SK-N-SH (cell line): ENCODE results near the gene TSHZ3. TPM values are rescaled to one million over a fixed set of nuclear protein-coding genes. Genes with fewer than 3 reads are reported as not detected.

ENCODE experiments used
- CTCF ChIA-PET: fragments of 300-600, 350-600 bp; formaldehyde crosslinking; extraction: SDS; loops from one replicate; lab custom pipeline; 2021; lab: Yijun Ruan, JAX
- POLR2A ChIA-PET: fragments of 350-600 bp; sonication (Branson Sonifier 250); formaldehyde crosslinking; extraction: SDS; loops from one replicate; lab custom pipeline; 2020; ENCODE audit warnings: antibody characterized with exemption, inconsistent platforms; lab: Yijun Ruan, JAX
- DNase-seq: peaks from one replicate; pipeline ENCODE4 v3.0.0; 2012
- H2AFZ ChIP-seq: fragments of 200-600 bp; sonication (generic); 2 replicates; pipeline ENCODE4 v1.8.1; 2016; ENCODE audit warnings: antibody characterized with exemption, mild to moderate bottlenecking, low read depth
- H3F3A ChIP-seq: fragments of 200-600 bp; sonication (generic); replicated peaks from 2 replicates; pipeline ENCODE3; 2016; ENCODE audit warnings: antibody characterized with exemption, mild to moderate bottlenecking; ENCODE audit not compliant: insufficient read depth
- H3K27ac ChIP-seq, 2 experiments: fragments of 200-500 bp in 1 of 2; fragments of 200-600 bp in 1 of 2; sonication (Bioruptor generic) in 1 of 2; sonication (generic), shearing (Covaris generic) in 1 of 2; 2 replicates each; pipeline versions ENCODE4 v1.5.1 to v1.6.1; 2014 to 2016; ENCODE audit warnings: low read depth in 2 of 2, inconsistent platforms in 1 of 2, low read length in 1 of 2, mild to moderate bottlenecking in 1 of 2, mixed read lengths in 1 of 2
- H3K27me3 ChIP-seq: fragments of 200-600 bp; sonication (generic), shearing (Covaris generic); 2 replicates; pipeline ENCODE4 v1.6.1; 2016; ENCODE audit warnings: mixed run types; ENCODE audit not compliant: insufficient read depth
- H3K36me3 ChIP-seq, 2 experiments: fragments of 200-500 bp in 1 of 2; fragments of 200-600 bp in 1 of 2; sonication (Bioruptor generic) in 1 of 2; sonication (generic) in 1 of 2; replicated peaks in 1 of 2; 2 replicates each; pipeline versions ENCODE3 to v1.5.1; 2014 to 2016; ENCODE audit warnings: low read length in 1 of 2, mild to moderate bottlenecking in 1 of 2; ENCODE audit not compliant: insufficient read depth in 2 of 2, control insufficient read depth in 1 of 2
- H3K4me1 ChIP-seq, 2 experiments: fragments of 200-500 bp in 1 of 2; fragments of 200-600 bp in 1 of 2; sonication (Bioruptor generic) in 1 of 2; sonication (generic), shearing (Covaris generic) in 1 of 2; 2 replicates each; pipeline versions ENCODE4 v1.5.1 to v1.6.1; 2014 to 2016; ENCODE audit warnings: low read depth in 1 of 2, low read length in 1 of 2, mixed run types in 1 of 2; ENCODE audit not compliant: insufficient read depth in 2 of 2, control insufficient read depth in 1 of 2
- H3K4me2 ChIP-seq: fragments of 200-600 bp; sonication (generic), shearing (Covaris generic); 2 replicates; pipeline ENCODE4 v1.6.1; 2017; ENCODE audit warnings: mixed run types
- H3K4me3 ChIP-seq, 2 experiments: fragments of 200-500 bp in 1 of 2; fragments of 200-600 bp in 1 of 2; sonication (Bioruptor generic) in 1 of 2; sonication (generic), shearing (Covaris generic) in 1 of 2; 2 replicates each; pipeline versions ENCODE4 v1.5.1 to v1.8.1; 2014 to 2016; ENCODE audit warnings: low read depth in 2 of 2, inconsistent platforms in 1 of 2, low read length in 1 of 2, mild to moderate bottlenecking in 1 of 2, mixed read lengths in 1 of 2, moderate library complexity in 1 of 2
- H3K79me2 ChIP-seq: fragments of 200-600 bp; sonication (generic); 2 replicates; pipeline ENCODE4 v1.8.1; 2017; ENCODE audit warnings: mild to moderate bottlenecking; ENCODE audit not compliant: insufficient read depth
- H3K9ac ChIP-seq: fragments of 200-600 bp; sonication (generic); 2 replicates; pipeline ENCODE4 v1.6.1; 2017; ENCODE audit warnings: mixed run types
- H3K9me2 ChIP-seq: fragments of 200-600 bp; sonication (generic); 2 replicates; pipeline ENCODE4 v1.6.1; 2017; ENCODE audit warnings: mixed run types
- H3K9me3 ChIP-seq: fragments of 200-600 bp; sonication (generic); 2 replicates; pipeline ENCODE4 v1.6.1; 2017; ENCODE audit warnings: mixed run types, mild to moderate bottlenecking, moderate library complexity
- H4K20me1 ChIP-seq: fragments of 200-600 bp; sonication (generic); 2 replicates; pipeline ENCODE4 v1.6.1; 2017; ENCODE audit warnings: mild to moderate bottlenecking, mixed run types; ENCODE audit not compliant: insufficient read depth
- EP300 ChIP-seq, 2 experiments: IDR thresholded peaks; 2 replicates each; pipeline versions ENCODE4 v1.4.0 to v1.6.1; 2012; ENCODE audit warnings: borderline replicate concordance in 1 of 2, low read depth in 1 of 2, low read length in 1 of 2
- FOSL2 ChIP-seq: IDR thresholded peaks from 2 replicates; pipeline ENCODE4 v1.4.0; 2012; ENCODE audit warnings: low read depth, mild to moderate bottlenecking, moderate library complexity, borderline replicate concordance
- FOXM1 ChIP-seq: IDR thresholded peaks from 2 replicates; pipeline ENCODE4 v1.4.0; 2012; ENCODE audit warnings: low read depth, mild to moderate bottlenecking
- GATA2 ChIP-seq: sonication (generic); formaldehyde crosslinking; IDR thresholded peaks from 2 replicates; pipeline ENCODE4 v1.5.0; 2020; ENCODE audit warnings: mild to moderate bottlenecking, missing genetic modification reagents
- JUND ChIP-seq: IDR thresholded peaks from 2 replicates; pipeline ENCODE4 v1.4.0; 2012
- MXI1 ChIP-seq: IDR thresholded peaks from 2 replicates; pipeline ENCODE4 v1.6.1; 2012; ENCODE audit warnings: mild to moderate bottlenecking, low read depth, low read length, improper control_type of control experiment
- NFIC ChIP-seq: IDR thresholded peaks from 2 replicates; pipeline ENCODE4 v1.4.0; 2012; ENCODE audit warnings: borderline replicate concordance
- POLR2AphosphoS5 ChIP-seq: IDR thresholded peaks from 2 replicates; pipeline ENCODE4 v1.6.1; 2012; ENCODE audit warnings: low read depth, low read length
- RCOR1 ChIP-seq: fragments of 150-350 bp; IDR thresholded peaks from 2 replicates; pipeline ENCODE4 v1.6.1; 2017; ENCODE audit warnings: antibody characterized with exemption, low read length
- SIN3A ChIP-seq: IDR thresholded peaks from 2 replicates; pipeline ENCODE4 v1.6.1; 2012; ENCODE audit warnings: low read depth, mild to moderate bottlenecking, low read length, moderate library complexity, borderline replicate concordance
- SMC3 ChIP-seq: IDR thresholded peaks from 2 replicates; pipeline ENCODE4 v1.6.1; 2012; ENCODE audit warnings: low read depth, low read length, improper control_type of control experiment
- TCF12 ChIP-seq: IDR thresholded peaks from 2 replicates; pipeline ENCODE4 v1.4.0; 2012
- ZBTB33 ChIP-seq: IDR thresholded peaks from 2 replicates; pipeline ENCODE4 v1.4.0; 2012; ENCODE audit warnings: low read depth, borderline replicate concordance
- WGBS: methylation state at CpG from one replicate; pipeline ENCODE4 v1.1.6; 2017; ENCODE audit warnings: low lambda C conversion rate; 5-methylcytosine and 5-hydroxymethylcytosine counted together
- polyA plus RNA-seq, 3 experiments: library from polyadenylated mRNA; depleted of rRNA; stranded (reverse); fragments of >200 nt; gene quantifications; 2 replicates each; pipeline ENCODE4 v1.2.3, GENCODE V29; 2012
- TF ChIP-seq, protein P1 (sequence below): IDR thresholded peaks from 2 replicates; pipeline ENCODE4; 2012

TSHZ3 gene
- polyA plus RNA-seq, 1 of the 3 experiments (the other 2 are of a cell fraction), result 3.3 TPM

DNA sequence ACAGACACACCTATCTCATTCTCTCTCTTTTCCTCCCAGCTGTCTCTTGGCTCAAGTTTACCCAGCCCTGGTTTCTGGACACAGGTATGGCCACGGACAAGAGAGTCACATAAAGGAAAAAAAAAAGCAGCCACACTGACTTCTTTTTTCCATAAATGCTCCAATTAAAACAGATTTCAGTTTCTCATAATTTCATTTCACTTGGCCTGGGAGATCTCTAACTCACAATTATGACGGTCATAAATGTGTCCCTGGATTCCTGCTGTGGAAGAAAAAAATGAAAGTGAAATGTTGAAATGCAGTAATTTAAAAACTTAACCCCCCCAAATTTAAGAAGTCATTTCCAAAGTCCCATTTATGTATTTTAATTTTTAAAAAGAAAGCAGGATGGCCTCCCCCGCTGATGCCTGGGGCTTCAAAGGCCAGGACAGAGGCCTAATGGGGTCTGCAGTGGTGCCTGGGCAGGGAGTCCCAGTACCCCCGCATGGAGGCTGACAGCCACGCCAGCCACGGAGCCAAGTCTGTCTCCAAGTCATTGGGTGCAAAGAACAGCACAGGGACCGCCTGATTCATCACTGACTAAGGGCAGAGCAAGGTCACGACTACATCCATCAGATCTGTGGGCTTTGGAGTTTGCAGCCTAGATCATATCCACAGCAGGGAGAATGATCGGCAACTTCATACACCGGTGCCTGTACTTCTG, 79.7 kb downstream of the TSHZ3 start:
- TF ChIP-seq GATA2 (peak; percentile 27; the same call in 1 of the 2 replicates), MXI1 (peak; percentile 66), TCF12 (no peak), RCOR1 (peak; percentile 61; the same call in 1 of the 2 replicates), EP300 (IDR thresholded peaks at IDR 0.05; ENCODE audit: borderline replicate concordance in 1 of 2, low read depth in 1 of 2, low read length in 1 of 2) (peak in 1 of 2 experiments; percentile 71; a peak in 2 of 4 replicates)
- Histone ChIP-seq H3K9me2 (no peaks in the 10 kb centered on the region), H4K20me1 (no peaks in the 10 kb centered on the region), H3K4me2 (peak overlapping the region; percentile 22), H3F3A (no peaks in the 10 kb centered on the region), H3K9ac (no peak overlapping the region), H3K4me1 (peaks cover 0 to 47% of the 10 kb centered on the region in 2 experiments; a peak in 2 of 4 replicates), H3K9me3 (no peaks in the 10 kb centered on the region), H3K27ac (peak overlapping the region; percentile 1 to 89; a peak in 2 of 4 replicates), H3K4me3 (no peak overlapping the region; a peak in 1 of 4 replicates), H3K79me2 (no peaks in the 10 kb centered on the region), H2AFZ (no peak overlapping the region), H3K36me3 (no peaks in the 10 kb centered on the region), H3K27me3 (no peaks in the 10 kb centered on the region)
- DNase-seq, result peak; percentile 67
- WGBS, result 37% methylated on average over 5 of the region's 10 CpGs
- POLR2A ChIA-PET, result no interaction called here
- CTCF ChIA-PET, result interaction anchor here (0.7 to 1.7 kb wide), 3 partner anchors 10 to 69 kb away, joined by 3 to 5 read pairs (median 3); no protein-coding TSS in a partner anchor

GRCh38 chr19:31268751-31269383, 80.4 kb downstream of the TSHZ3 start:
- ChIA-PET POLR2A (no interaction called here), CTCF (interaction anchor here (0.7 to 1.7 kb wide), 6 partner anchors 9 to 586 kb away, joined by 3 to 5 read pairs (median 3); no protein-coding TSS in a partner anchor)
- no peak for DNase-seq

More at GRCh38 chr19:31268751-31269383, 80.4 kb downstream of the TSHZ3 start:
- no peaks in the 10 kb centered on the region for H4K20me1 ChIP-seq
- peak overlapping the region in 1 of 2 experiments; percentile 89; a peak in 2 of 4 replicates for H3K27ac ChIP-seq
- no peak overlapping the region for H3K9ac ChIP-seq
- H3K27me3 ChIP-seq, result no peaks in the 10 kb centered on the region
- H3F3A ChIP-seq, result no peaks in the 10 kb centered on the region
- H3K4me1 ChIP-seq, result peaks cover 0 to 49% of the 10 kb centered on the region in 2 experiments; a peak in 2 of 4 replicates
- no peaks in the 10 kb centered on the region for H3K79me2 ChIP-seq
- H3K4me3 ChIP-seq, result no peak overlapping the region
- H3K36me3 ChIP-seq, result no peaks in the 10 kb centered on the region
- TF ChIP-seq, protein P1, sequence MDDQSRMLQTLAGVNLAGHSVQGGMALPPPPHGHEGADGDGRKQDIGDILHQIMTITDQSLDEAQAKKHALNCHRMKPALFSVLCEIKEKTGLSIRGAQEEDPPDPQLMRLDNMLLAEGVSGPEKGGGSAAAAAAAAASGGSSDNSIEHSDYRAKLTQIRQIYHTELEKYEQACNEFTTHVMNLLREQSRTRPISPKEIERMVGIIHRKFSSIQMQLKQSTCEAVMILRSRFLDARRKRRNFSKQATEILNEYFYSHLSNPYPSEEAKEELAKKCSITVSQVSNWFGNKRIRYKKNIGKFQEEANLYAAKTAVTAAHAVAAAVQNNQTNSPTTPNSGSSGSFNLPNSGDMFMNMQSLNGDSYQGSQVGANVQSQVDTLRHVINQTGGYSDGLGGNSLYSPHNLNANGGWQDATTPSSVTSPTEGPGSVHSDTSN, result no peak
- no peak for TF ChIP-seq JUND
- no peak for TF ChIP-seq NFIC
- no peak for TF ChIP-seq FOSL2
- TF ChIP-seq ZBTB33, result no peak
- TF ChIP-seq SMC3, result no peak
- no peak for TF ChIP-seq RCOR1
- TF ChIP-seq SIN3A, result no peak
- TF ChIP-seq POLR2AphosphoS5, result no peak
- no peak for TF ChIP-seq FOXM1
- TF ChIP-seq, all 33 proteins: peak for 0
- Histone ChIP-seq H3K4me2 (no peak overlapping the region), H2AFZ (no peak overlapping the region), H3K9me2 (no peaks in the 10 kb centered on the region), H3K9me3 (no peaks in the 10 kb centered on the region)
- WGBS, result 73% methylated on average over 15 of the region's 15 CpGs
